A549 treated with AZD9567 at 1 μM for 4 hours (cell line): Measurements from ENCODE around the gene AMBRA1. TPM values are rescaled to one million over a fixed set of nuclear protein-coding genes. Genes with fewer than 3 reads are reported as not detected.

Source experiments
- total RNA-seq: library from RNA; stranded (reverse); fragments of 200-300 nt; extraction: Qiagen RNA extraction; gene quantifications from 5 replicates; pipeline ENCODE4 v1.2.3, GENCODE V29; 2022; ENCODE audit not compliant: insufficient read depth

The AMBRA1 gene
- total RNA-seq: 15.8 to 29.3 TPM (median 16.3 TPM) in 5 replicates

GRCh38 chr11:46593550-46594373 is at the start of gene AMBRA1:
Gene AMBRA1 (minus strand): TSS chr11:46594023. CDS start chr11:46548380, 45,643 bp downstream.

GRCh38 chr11:46617134-46617971 is 23.5 kb upstream of the AMBRA1 start, which contains the start of the genes ATG13 and HARBI1:
Gene ATG13 (plus strand): TSS chr11:46617553. CDS start chr11:46644292, 26,739 bp downstream.
Gene HARBI1 (minus strand): TSS chr11:46617227. CDS start chr11:46616237, 990 bp downstream.

GRCh38 chr11:46391578-46392420 is 202.0 kb downstream of the AMBRA1 start, which contains the start of gene CHRM4:
Gene CHRM4 (minus strand): TSS chr11:46391776. CDS start chr11:46386557, 5,219 bp downstream.

GRCh38 chr11:46381048-46381818 is 212.6 kb downstream of the AMBRA1 start, which contains the start of gene MDK:
Gene MDK (plus strand): TSS chr11:46381669. CDS start chr11:46382058, 389 bp downstream.

GRCh38 chr11:46346886-46347636 is 246.8 kb downstream of the AMBRA1 start, which contains the start of gene DGKZ:
Gene DGKZ (plus strand): TSS chr11:46347463. CDS start chr11:46347660, 197 bp downstream.

Other genes starting within 250 kb of the AMBRA1 start
- gene DGKZ, start 246.6 kb downstream of the AMBRA1 start, total RNA-seq: 34.8 to 53.0 TPM (median 51.7 TPM) in 5 replicates
- gene MDK, start 212.4 kb downstream of the AMBRA1 start, total RNA-seq: 18.1 to 24.5 TPM (median 18.9 TPM) in 5 replicates
- 0.45 to 1.4 TPM (median 0.63 TPM) in 5 replicates for gene CHRM4, start 202.2 kb downstream of the AMBRA1 start, total RNA-seq
- gene HARBI1, start 23.2 kb upstream of the AMBRA1 start, total RNA-seq: 4.9 to 5.5 TPM (median 5.2 TPM) in 5 replicates
- gene ATG13, start 23.5 kb upstream of the AMBRA1 start, total RNA-seq: 34.2 to 58.2 TPM (median 56.4 TPM) in 5 replicates
- gene ARHGAP1, start 106.6 kb upstream of the AMBRA1 start, total RNA-seq: 51.3 to 61.9 TPM (median 54.7 TPM) in 5 replicates
- 12.1 to 20.7 TPM (median 17.2 TPM) in 5 replicates for gene ZNF408, start 107.0 kb upstream of the AMBRA1 start, total RNA-seq
- gene F2, start 125.2 kb upstream of the AMBRA1 start, total RNA-seq: 1.8 to 5.0 TPM (median 2.0 TPM) in 5 replicates